HG03103 (cell line): ENCODE measurements around the gene CCDC6.
"Not testable (repeated sequence)": the region's sequence is repeated elsewhere in the genome, so short reads cannot be mapped to it uniquely, and the experiment has no call there.

ENCODE experiments used
- ATAC-seq: cut with Tn5 transposase; IDR thresholded peaks from one replicate; pipeline ENCODE4 v1.9.1; 2021; ENCODE audit warnings: low read depth; ENCODE audit not compliant: unreplicated experiment

CCDC6 gene

DNA sequence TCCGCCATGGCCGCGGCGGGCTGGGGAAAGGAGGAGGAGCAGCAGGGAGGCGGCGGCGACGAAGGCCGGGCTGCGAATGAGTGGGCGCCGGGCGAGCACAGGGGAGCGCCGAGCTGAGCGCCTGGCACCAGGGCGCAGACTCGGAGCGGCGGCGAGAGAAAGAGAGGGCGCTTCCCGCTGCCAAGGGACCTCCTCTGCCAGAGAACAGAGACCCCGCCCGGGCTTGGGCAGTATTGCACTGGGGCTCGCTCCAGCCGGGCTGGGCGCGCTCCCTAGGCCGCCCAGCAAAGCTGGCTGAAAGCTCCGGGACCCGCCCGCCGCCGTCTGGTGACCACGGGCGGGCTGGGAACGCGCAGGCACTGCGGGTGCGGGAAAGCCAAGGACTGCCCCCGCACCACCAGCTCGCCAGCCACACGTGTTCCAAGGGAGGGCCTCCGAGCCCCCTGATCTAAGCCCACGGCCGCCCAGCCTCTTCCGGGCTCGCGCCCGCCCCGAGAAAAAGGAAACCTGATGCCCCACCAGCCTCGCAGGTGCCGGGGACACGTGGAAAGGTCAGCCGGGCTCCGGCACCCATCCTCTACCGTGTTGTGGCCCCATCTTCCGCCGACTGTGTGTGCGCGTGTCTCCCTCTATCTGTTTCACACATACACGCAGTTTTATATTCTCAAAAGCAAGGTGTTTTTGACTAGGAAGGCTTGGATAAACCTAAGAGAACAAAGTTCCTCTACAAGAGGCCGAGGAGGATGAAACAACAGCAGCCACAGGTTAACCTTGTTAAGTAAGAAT, at the start of gene CCDC6:
Gene CCDC6, minus strand, starts transcription at position 140 of the 786 bp plus-strand sequence. Its CDS starts 132 bp downstream, at position 8.
- peak; percentile 63 for ATAC-seq

GRCh38 chr10:59954296-59954695, 47.9 kb upstream of the CCDC6 start:
- no peak for ATAC-seq

GRCh38 chr10:59953711-59954110, 47.4 kb upstream of the CCDC6 start:
- ATAC-seq: not testable (repeated sequence)

- ATAC-seq: no peak
Measured at GRCh38 chr10:59950105-59950504, 43.7 kb upstream of the CCDC6 start.

DNA sequence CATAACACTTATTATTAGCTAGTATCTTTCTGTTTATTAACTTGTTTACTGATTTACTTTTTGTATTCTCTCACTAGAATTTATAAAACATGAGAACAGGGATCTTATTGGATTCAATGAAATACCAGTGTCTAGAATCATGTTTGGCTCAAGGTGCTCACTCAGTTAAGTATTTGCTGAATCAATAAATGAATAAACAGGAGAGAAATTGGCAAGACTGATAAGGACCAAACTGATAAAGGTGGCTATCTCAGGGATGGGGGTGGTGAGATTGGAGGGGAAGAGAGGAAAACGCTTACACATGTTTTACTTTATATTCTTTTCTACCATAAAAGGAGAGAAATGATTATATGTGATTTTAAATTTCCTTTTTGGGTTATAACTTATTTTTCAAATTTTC, 43.3 kb upstream of the CCDC6 start:
- ATAC-seq: no peak

GRCh38 chr10:59945991-59946390, 39.6 kb upstream of the CCDC6 start:
- no peak for ATAC-seq

GRCh38 chr10:59945590-59945989, 39.2 kb upstream of the CCDC6 start:
- ATAC-seq: no peak

DNA sequence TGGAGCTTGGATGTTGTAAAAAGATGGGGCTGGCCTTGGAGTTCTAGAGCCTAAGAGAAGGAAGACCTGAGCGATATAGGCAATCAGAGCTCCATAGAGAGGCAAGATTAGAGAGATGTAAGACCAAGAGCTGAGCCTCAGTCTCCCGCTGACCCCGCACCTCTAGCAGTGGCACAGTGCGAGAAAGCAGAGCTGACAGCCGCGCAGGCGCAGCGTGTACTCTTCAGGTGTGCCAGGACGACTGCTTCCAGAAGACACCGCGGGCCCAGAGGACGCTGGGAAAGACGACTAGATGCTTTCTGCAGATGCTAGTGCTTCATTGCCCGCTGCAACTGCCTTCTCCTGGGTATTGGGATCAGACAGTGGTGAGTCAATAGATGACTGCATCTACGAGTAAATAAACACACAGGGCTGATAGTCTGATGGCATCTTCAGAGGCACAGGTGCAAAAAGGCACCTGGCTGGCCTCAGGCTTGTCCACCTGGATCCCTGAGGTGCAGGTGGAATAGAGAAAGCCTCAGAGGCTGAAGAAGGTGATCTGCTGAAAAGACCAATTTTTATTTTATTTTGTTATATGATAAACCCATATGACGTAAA, 38.1 kb upstream of the CCDC6 start:
- ATAC-seq: no peak

- ATAC-seq: no peak
Measured at GRCh38 chr10:59942556-59942955, 36.2 kb upstream of the CCDC6 start.

DNA sequence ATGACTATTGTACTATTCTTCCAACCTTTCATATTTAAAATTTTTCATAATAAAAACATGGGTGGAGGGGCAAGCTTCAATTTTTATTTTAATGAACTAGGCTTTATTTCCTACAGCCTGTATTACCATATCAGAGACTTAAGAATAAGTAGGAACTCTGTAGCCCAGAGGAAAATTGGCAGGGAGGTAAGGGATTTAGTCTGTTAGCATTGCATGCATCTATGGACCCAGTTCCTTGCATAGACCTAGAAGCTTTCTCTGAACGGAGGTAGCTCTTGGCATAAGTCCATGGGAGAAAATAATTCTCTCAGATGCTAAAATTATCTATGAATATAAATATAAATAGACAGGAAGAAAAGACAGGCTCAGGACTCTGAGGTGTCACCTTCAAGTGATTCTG, 31.4 kb upstream of the CCDC6 start:
- no peak for ATAC-seq

GRCh38 chr10:59934701-59935100, 28.3 kb upstream of the CCDC6 start:
- no peak for ATAC-seq

GRCh38 chr10:59930788-59931521, 24.6 kb upstream of the CCDC6 start:
- ATAC-seq: not testable (repeated sequence)

DNA sequence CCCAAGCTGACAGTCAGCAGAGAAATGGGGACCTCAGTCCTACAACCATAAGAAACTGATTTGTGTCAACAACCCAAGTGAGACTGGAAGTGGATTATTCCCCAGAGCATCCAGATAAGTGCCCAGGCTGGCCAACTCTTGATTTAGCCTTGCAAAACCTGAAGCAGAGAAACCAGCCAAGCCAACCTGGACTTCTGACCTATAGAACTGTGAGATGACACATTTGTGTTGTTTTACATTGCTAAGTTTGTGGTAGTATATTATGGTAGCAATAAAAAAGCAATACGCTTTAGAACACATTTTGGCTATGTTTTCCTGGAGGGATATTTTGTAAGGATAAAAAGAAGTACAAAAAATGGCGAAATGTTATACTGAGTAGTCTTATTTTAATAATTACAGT, 19.7 kb upstream of the CCDC6 start:
- no peak for ATAC-seq

DNA sequence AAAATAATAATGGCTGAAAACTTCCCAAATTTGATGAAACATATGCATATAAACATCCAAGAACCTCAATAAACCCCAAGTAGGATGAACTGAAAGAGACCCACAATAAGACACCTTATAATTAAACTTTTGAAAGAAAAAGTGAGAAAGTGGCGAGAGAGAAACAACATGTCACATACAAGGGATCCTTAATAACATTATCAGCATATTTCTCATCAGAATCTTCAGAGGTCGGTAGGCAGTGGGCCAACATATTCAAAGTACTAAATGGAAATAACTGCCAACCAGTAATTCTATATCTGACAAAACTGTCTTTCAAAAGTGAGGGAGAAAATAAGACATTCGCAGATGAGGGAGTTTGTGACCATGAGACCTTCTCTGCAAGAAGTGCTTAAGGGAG, 16.6 kb upstream of the CCDC6 start:
- ATAC-seq: no peak

DNA sequence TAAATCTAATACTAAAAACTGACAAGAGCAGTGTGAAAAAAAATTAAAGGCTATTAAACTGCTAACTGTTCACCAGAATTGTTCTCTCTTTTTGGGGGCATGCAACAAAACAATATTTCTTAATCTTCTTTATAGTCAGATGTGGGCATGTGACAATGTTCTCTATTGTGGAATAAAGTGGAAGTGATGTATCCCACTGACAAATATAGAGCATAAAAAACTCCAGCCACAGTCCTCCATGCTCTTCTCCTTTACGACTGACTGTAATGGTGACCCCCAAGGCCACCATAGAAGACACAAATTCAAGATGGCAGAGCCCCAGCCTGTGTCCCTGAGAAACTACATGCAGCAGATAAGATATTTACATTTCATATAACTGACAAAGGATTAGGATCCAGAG, 11.6 kb upstream of the CCDC6 start:
- no peak for ATAC-seq

DNA sequence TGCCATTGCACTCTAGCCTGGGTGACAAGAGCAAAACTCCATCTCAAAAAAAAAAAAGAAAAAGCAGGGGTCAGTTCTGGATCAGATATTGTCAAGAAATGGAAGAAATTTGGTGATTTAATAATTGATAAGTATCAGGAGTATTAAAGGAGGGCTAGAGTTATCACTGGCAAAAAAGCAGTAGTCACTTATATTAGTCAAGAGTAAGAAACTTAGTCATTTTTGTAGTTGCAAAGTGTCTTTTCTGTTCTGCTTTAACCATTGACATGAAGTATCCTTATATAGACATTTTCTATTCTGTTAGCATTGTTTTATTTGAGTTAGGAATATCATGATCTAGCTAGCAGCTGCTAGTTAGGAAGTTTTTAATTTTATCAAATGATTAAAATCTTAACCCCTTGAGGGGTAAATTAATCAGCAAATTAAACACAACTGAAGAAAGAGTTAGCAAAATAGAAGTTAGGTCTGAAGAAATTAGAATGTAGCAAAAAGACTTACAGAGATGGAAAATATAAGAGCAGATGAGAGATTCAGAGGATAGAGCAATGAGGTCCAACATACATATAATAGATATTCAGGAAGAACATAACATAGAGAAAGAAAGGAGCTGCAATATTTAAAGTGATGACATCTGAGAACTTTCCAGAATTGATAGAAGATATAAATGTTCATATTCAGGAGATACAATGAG, 7.3 kb upstream of the CCDC6 start:
- ATAC-seq: no peak

DNA sequence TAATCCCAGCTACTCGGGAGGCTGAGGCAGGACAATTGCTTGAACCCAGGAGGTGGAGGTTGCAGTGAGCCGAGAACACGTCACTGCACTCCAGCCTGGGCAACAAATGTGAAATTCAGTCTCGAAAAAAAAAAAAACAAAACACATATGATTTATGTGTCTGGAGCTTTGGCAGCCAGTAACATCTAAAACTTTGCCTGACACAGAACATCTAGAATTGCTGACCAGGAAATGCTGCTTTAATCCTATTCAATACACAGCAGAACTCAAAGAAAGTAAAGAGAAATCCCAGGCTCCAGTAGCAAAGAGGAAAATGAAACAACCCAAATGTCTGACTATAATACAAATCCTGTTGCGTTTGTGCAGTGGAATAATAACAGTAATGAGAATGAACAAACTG, 4.5 kb upstream of the CCDC6 start:
- no peak for ATAC-seq

GRCh38 chr10:59909815-59910214, 3.5 kb upstream of the CCDC6 start:
- ATAC-seq: no peak

GRCh38 chr10:59908808-59909143, 2.4 kb upstream of the CCDC6 start:
- no peak for ATAC-seq

GRCh38 chr10:59907918-59908807, 1.8 kb upstream of the CCDC6 start:
- peak; percentile 23 for ATAC-seq
